Upper lobe of left lung (tissue), 4 donors: ENCODE results near the gene OGFRL1.

ENCODE experiments used
- CTCF ChIP-seq, 6 experiments: fragments of 450-650 bp in 4 of 6; fragments of 200-600 bp in 2 of 6; sonication (generic) in 2 of 6; IDR thresholded peaks; one replicate each; pipeline ENCODE4 v1.5.1; 2016 to 2019; ENCODE audit warnings: antibody characterized with exemption in 6 of 6
- EP300 ChIP-seq, 4 donors: sonication (generic); formaldehyde crosslinking; IDR thresholded peaks; one replicate each; pipeline ENCODE4 v1.5.1; 2017; ENCODE audit warnings: antibody characterized with exemption in 4 of 4, control low read depth in 2 of 4
- POLR2A ChIP-seq, 4 donors: fragments of 450-650 bp; IDR thresholded peaks; one replicate each; pipeline ENCODE4 v1.5.1; 2016 to 2017; ENCODE audit warnings: antibody characterized with exemption in 4 of 4, mild to moderate bottlenecking in 2 of 4

DNA sequence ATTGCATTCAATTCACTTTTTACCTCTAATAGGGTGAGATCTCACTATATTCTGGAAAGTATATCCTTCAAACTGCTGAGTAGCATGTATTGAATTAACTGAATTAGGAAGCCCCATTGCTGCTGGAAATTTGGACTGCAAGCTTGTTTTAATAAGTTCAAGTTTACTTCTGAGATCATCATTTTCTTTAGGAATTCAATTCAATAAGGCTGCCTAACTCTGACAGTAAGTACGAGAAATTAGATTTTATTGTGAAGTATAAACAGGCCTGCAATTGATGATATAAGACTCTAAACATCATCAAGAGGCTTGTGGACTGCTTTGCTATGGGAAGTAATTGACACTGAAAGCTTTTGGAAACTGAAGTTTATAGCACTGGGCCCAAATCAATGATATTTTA, 44.4 kb downstream of the OGFRL1 start:
- TF ChIP-seq CTCF (IDR thresholded peaks at IDR 0.05), result no peak
- no peak for TF ChIP-seq EP300 (IDR thresholded peaks at IDR 0.05)
- TF ChIP-seq POLR2A (IDR thresholded peaks at IDR 0.05), result no peak
